HG03378 (cell line): ENCODE data around the gene NKD1.
"Not testable (repeated sequence)": the region's sequence is repeated elsewhere in the genome, so short reads cannot be mapped to it uniquely, and the experiment has no call there.

ENCODE experiments used
- ATAC-seq: cut with Tn5 transposase; IDR thresholded peaks from one replicate; pipeline ENCODE4 v1.9.1; 2021; ENCODE audit warnings: mild to moderate bottlenecking, moderate library complexity; ENCODE audit not compliant: unreplicated experiment

The NKD1 gene

GRCh38 chr16:50574745-50575136, 26.5 kb downstream of the NKD1 start:
- no peak for ATAC-seq

- ATAC-seq = no peak
Measured at GRCh38 chr16:50575743-50576142, 27.5 kb downstream of the NKD1 start.

GRCh38 chr16:50576403-50577113, 28.4 kb downstream of the NKD1 start:
- no peak for ATAC-seq

- ATAC-seq = peak; percentile 65
Measured at GRCh38 chr16:50578137-50578536, 29.9 kb downstream of the NKD1 start.

GRCh38 chr16:50579373-50579772, 31.2 kb downstream of the NKD1 start:
- ATAC-seq = not testable (repeated sequence)

GRCh38 chr16:50580180-50580798, 32.1 kb downstream of the NKD1 start:
- ATAC-seq = no peak

- ATAC-seq = no peak
Measured at GRCh38 chr16:50581845-50582244, 33.6 kb downstream of the NKD1 start.

GRCh38 chr16:50583211-50583610, 35.0 kb downstream of the NKD1 start:
- no peak for ATAC-seq

GRCh38 chr16:50584033-50584722, 36.0 kb downstream of the NKD1 start:
- peak; percentile 50 for ATAC-seq

- ATAC-seq = no peak
Measured at GRCh38 chr16:50585331-50585776, 37.2 kb downstream of the NKD1 start.

GRCh38 chr16:50587543-50587942, 39.3 kb downstream of the NKD1 start:
- ATAC-seq = no peak

- no peak for ATAC-seq
Measured at GRCh38 chr16:50588276-50588675, 40.1 kb downstream of the NKD1 start.

GRCh38 chr16:50591209-50591608, 43.0 kb downstream of the NKD1 start:
- ATAC-seq = no peak

GRCh38 chr16:50591800-50592771, 43.9 kb downstream of the NKD1 start:
- ATAC-seq = no peak

GRCh38 chr16:50592996-50593395, 44.8 kb downstream of the NKD1 start:
- no peak for ATAC-seq

- no peak for ATAC-seq
Measured at GRCh38 chr16:50593410-50594150, 45.4 kb downstream of the NKD1 start.

- no peak for ATAC-seq
Measured at GRCh38 chr16:50594308-50595260, 46.4 kb downstream of the NKD1 start.

GRCh38 chr16:50595859-50596258, 47.7 kb downstream of the NKD1 start:
- ATAC-seq = no peak
